Osteocyte (in vitro differentiated cells): ENCODE measurements around the gene IQCH. TPM values are rescaled to one million over a fixed set of nuclear protein-coding genes. Genes with fewer than 3 reads are reported as not detected.
"Not testable (repeated sequence)": the region's sequence is repeated elsewhere in the genome, so short reads cannot be mapped to it uniquely, and the experiment has no call there.

Source experiments
- DNase-seq: peaks from one replicate; pipeline ENCODE4 v3.0.0; 2021; ENCODE audit warnings: mixed read lengths; ENCODE audit not compliant: unreplicated experiment; ENCODE audit errors: extremely low spot score
- H3K27ac Mint-ChIP-seq: one replicate; pipeline ENCODE4 v1.8.0; 2021; ENCODE audit warnings: mild to moderate bottlenecking, mixed read lengths; ENCODE audit not compliant: unreplicated experiment
- H3K27me3 Mint-ChIP-seq: one replicate; pipeline ENCODE4 v1.8.0; 2021; ENCODE audit warnings: mixed read lengths; ENCODE audit not compliant: unreplicated experiment
- H3K36me3 Mint-ChIP-seq: one replicate; pipeline ENCODE4 v1.8.0; 2021; ENCODE audit warnings: mixed read lengths; ENCODE audit not compliant: unreplicated experiment
- H3K4me1 Mint-ChIP-seq: one replicate; pipeline ENCODE4 v1.8.0; 2021; ENCODE audit warnings: mixed read lengths; ENCODE audit not compliant: unreplicated experiment
- H3K4me3 Mint-ChIP-seq: one replicate; pipeline ENCODE4 v1.8.0; 2021; ENCODE audit warnings: mild to moderate bottlenecking, moderate library complexity, mixed read lengths; ENCODE audit not compliant: unreplicated experiment
- H3K9me3 Mint-ChIP-seq: one replicate; pipeline ENCODE4 v1.8.0; 2021; ENCODE audit warnings: mixed read lengths; ENCODE audit not compliant: unreplicated experiment
- CTCF ChIP-seq: fragments of 200-600 bp; sonication (generic); IDR thresholded peaks from 2 replicates; pipeline ENCODE4 v1.5.0; 2021; ENCODE audit warnings: antibody characterized with exemption, mild to moderate bottlenecking, moderate library complexity
- total RNA-seq: library from RNA; stranded (reverse); gene quantifications from 2 replicates; pipeline ENCODE4 v1.2.1, GENCODE V29; 2021

Gene IQCH
- total RNA-seq, 1 donor from 2014 or later: 2.0 TPM

- no peak for DNase-seq
- no peak overlapping the region for H3K27ac Mint-ChIP-seq
- H3K27me3 Mint-ChIP-seq: no peaks in the 10 kb centered on the region
- peak; percentile 10 for TF ChIP-seq CTCF
- no peak overlapping the region for H3K4me3 Mint-ChIP-seq
- no peaks in the 10 kb centered on the region for H3K4me1 Mint-ChIP-seq
- peaks cover 14% of the 10 kb centered on the region for H3K9me3 Mint-ChIP-seq
- H3K36me3 Mint-ChIP-seq: no peaks in the 10 kb centered on the region
These were observed 189.5 kb downstream of the IQCH start for GRCh38 chr15:67444100-67444499.

GRCh38 chr15:67446449-67446848, 191.9 kb downstream of the IQCH start:
- no peak overlapping the region for H3K27ac Mint-ChIP-seq
- no peak for DNase-seq

GRCh38 chr15:67448372-67448771, 193.8 kb downstream of the IQCH start:
- H3K4me1 Mint-ChIP-seq, H3K27me3 Mint-ChIP-seq, DNase-seq, H3K27ac Mint-ChIP-seq, H3K36me3 Mint-ChIP-seq, H3K4me3 Mint-ChIP-seq, H3K9me3 Mint-ChIP-seq: not testable (repeated sequence)

More at GRCh38 chr15:67446449-67446848, 191.9 kb downstream of the IQCH start:
- no peak overlapping the region for H3K4me3 Mint-ChIP-seq
- no peak for TF ChIP-seq CTCF
- H3K4me1 Mint-ChIP-seq: no peaks in the 10 kb centered on the region
- H3K36me3 Mint-ChIP-seq: no peaks in the 10 kb centered on the region
- peaks cover 2% of the 10 kb centered on the region for H3K27me3 Mint-ChIP-seq
- peaks cover under 1% of the 10 kb centered on the region for H3K9me3 Mint-ChIP-seq

- peaks cover 19% of the 10 kb centered on the region for H3K27me3 Mint-ChIP-seq
- H3K4me1 Mint-ChIP-seq, H3K9me3 Mint-ChIP-seq, H3K36me3 Mint-ChIP-seq, H3K4me3 Mint-ChIP-seq, H3K27ac Mint-ChIP-seq, DNase-seq: not testable (repeated sequence)
These were observed 199.1 kb downstream of the IQCH start for GRCh38 chr15:67453703-67454102.

GRCh38 chr15:67456677-67457529, 202.3 kb downstream of the IQCH start:
- Mint-ChIP-seq H3K27ac (no peak overlapping the region), H3K4me1 (no peaks in the 10 kb centered on the region), H3K27me3 (peaks cover 16% of the 10 kb centered on the region), H3K9me3 (no peaks in the 10 kb centered on the region), H3K4me3 (no peak overlapping the region), H3K36me3 (peaks cover 1% of the 10 kb centered on the region)
- TF ChIP-seq CTCF: peak; percentile 98
- peak; percentile 90 for DNase-seq

GRCh38 chr15:67458331-67459029, 203.9 kb downstream of the IQCH start:
- no peak overlapping the region for H3K4me3 Mint-ChIP-seq
- DNase-seq: no peak
- peaks cover 1% of the 10 kb centered on the region for H3K36me3 Mint-ChIP-seq
- no peaks in the 10 kb centered on the region for H3K9me3 Mint-ChIP-seq
- no peak for TF ChIP-seq CTCF
- peaks cover 12% of the 10 kb centered on the region for H3K27me3 Mint-ChIP-seq
- no peaks in the 10 kb centered on the region for H3K4me1 Mint-ChIP-seq
- H3K27ac Mint-ChIP-seq: no peak overlapping the region
